Thyroid gland (tissue), 4 donors: ENCODE data around the gene RBP3. TPM values are rescaled to one million over a fixed set of nuclear protein-coding genes. Genes with fewer than 3 reads are reported as not detected.

Experiments used
- DNase-seq, 2 donors: peaks; one replicate each; pipeline ENCODE4 v3.0.0-alpha.2; 2019
- H3K27ac ChIP-seq, 3 donors: fragments of 200-600 bp; sonication (generic); 1 replicate in 2 of 3; 2 replicates in 1 of 3; pipeline ENCODE4 v1.5.1; 2016 to 2019; ENCODE audit warnings: mild to moderate bottlenecking in 1 of 3, moderate library complexity in 1 of 3
- H3K27me3 ChIP-seq: fragments of 200-600 bp; sonication (generic); one replicate; pipeline ENCODE4 v1.5.1; 2019
- H3K36me3 ChIP-seq, 2 donors: fragments of 200-600 bp; sonication (generic); one replicate each; pipeline ENCODE4 v1.5.1; 2016 to 2019
- H3K4me1 ChIP-seq, 2 donors: fragments of 200-600 bp; sonication (generic); one replicate each; pipeline ENCODE4 v1.5.1; 2017 to 2019
- H3K4me3 ChIP-seq, 3 donors: fragments of 200-600 bp; sonication (generic); replicated peaks in 1 of 3; 1 replicate in 2 of 3; 2 replicates in 1 of 3; pipeline ENCODE4 v1.5.1; 2016; ENCODE audit warnings: mild to moderate bottlenecking in 1 of 3
- H3K9me3 ChIP-seq: fragments of 200-600 bp; sonication (generic); one replicate; pipeline ENCODE4 v1.5.1; 2017
- POLR2A ChIP-seq, 2 donors: fragments of 450-650 bp; IDR thresholded peaks; one replicate each; pipeline ENCODE4 v1.6.1; 2017; ENCODE audit warnings: antibody characterized with exemption in 2 of 2, mild to moderate bottlenecking in 2 of 2, moderate library complexity in 1 of 2
- WGBS, 2 donors: methylation state at CpG; one replicate each; pipeline ENCODE4 v1.1.5; 2017; 5-methylcytosine and 5-hydroxymethylcytosine counted together
- intact Hi-C: fragments of 100-400 bp; cut with DNase I; formaldehyde crosslinking; loops from one replicate; pipeline ENCODE4 v1.15.1; 2023
- total RNA-seq, 4 donors: library from RNA; depleted of rRNA; stranded (reverse); fragments of >200 nt; gene quantifications; one replicate each; pipeline ENCODE4 v1.2.3, GENCODE V29; 2016
- TF ChIP-seq, protein P1 (sequence below), 6 experiments: fragments of 200-600 bp in 3 of 6; fragments of 450-650 bp in 3 of 6; sonication (generic) in 3 of 6; IDR thresholded peaks; one replicate each; pipeline ENCODE4 v1.5.1; 2016 to 2019; ENCODE audit warnings: antibody characterized with exemption in 6 of 6, mild to moderate bottlenecking in 2 of 6, inconsistent platforms in 1 of 6, moderate library complexity in 1 of 6

Gene RBP3
- total RNA-seq, 4 donors from 2014 or later, result not detected

DNA sequence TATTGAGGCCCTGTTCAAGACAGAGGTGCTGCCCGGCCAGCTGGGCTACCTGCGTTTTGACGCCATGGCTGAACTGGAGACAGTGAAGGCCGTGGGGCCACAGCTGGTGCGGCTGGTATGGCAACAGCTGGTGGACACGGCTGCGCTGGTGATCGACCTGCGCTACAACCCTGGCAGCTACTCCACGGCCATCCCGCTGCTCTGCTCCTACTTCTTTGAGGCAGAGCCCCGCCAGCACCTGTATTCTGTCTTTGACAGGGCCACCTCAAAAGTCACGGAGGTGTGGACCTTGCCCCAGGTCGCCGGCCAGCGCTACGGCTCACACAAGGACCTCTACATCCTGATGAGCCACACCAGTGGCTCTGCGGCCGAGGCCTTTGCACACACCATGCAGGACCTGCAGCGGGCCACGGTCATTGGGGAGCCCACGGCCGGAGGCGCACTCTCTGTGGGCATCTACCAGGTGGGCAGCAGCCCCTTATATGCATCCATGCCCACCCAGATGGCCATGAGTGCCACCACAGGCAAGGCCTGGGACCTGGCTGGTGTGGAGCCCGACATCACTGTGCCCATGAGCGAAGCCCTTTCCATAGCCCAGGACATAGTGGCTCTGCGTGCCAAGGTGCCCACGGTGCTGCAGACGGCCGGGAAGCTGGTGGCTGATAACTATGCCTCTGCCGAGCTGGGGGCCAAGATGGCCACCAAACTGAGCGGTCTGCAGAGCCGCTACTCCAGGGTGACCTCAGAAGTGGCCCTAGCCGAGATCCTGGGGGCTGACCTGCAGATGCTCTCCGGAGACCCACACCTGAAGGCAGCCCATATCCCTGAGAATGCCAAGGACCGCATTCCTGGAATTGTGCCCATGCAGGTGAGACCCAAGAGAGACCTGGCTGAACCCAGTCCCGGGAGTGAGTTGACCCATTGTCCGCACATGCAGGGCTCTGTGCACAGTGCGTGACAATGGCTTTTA lies 2.8 kb downstream of the RBP3 start:
- 89 to 93% methylated on average over 10 to 32 of the region's 39 CpGs for WGBS, 2 donors
- Histone ChIP-seq H3K36me3 (no peaks in the 10 kb centered on the region), H3K27ac (no peak overlapping the region), H3K4me3 (no peak overlapping the region), H3K4me1 (no peaks in the 10 kb centered on the region), H3K9me3 (no peaks in the 10 kb centered on the region), H3K27me3 (no peaks in the 10 kb centered on the region)
- TF ChIP-seq POLR2A (IDR thresholded peaks at IDR 0.05), result no peak
- intact Hi-C loops, result no loop called here
- no peak for DNase-seq

DNA sequence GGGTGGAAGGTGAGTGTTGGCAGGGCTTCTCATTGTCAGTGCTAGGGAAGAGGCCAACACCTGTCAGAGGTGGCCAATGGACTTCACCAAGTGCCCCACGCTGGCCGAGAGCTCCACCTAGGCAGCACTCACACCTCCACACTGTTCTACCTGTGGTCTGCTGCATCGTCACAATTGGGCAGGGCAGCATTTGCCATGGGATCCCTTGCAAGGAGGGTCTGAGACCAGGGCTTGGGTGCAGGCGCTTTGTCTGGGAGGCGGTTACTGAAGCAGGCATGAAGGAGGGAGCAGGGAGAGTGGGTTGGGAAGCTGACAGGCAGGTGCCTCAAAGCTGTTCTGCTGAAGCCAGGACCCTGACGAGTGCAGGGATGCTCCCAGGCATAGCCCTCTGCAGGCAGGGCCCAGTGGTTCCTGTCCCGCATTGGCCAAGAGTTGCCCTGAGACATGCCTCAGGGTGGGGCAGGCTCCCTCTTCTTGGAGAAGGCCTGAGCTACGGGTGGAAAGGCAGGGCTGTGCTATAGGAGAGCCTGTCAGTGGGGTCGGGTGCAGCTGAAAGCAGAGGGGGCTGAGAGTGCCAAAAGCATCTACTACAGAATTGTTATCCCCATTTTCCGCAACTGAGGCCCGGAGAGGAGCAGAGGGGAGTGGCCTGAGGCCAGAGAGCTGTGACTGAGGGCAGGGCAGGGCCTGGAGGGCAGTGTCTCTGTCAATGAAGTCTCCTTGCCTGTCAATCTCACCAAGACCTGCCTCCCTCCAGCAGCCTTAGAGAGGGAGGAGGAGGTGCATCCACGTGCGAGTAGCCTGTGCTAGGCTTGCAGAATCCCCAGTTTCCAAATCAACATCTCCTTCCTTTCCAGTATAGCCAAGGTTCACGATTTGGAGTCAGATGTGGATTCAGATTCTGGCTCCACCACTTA lies 4.0 kb downstream of the RBP3 start:
- intact Hi-C loops, result no loop called here
- 79 to 82% methylated on average over 11 of the region's 14 CpGs for WGBS, 2 donors
- H3K27me3 ChIP-seq, result no peaks in the 10 kb centered on the region
- no peaks in the 10 kb centered on the region for H3K36me3 ChIP-seq
- TF ChIP-seq, protein P1, sequence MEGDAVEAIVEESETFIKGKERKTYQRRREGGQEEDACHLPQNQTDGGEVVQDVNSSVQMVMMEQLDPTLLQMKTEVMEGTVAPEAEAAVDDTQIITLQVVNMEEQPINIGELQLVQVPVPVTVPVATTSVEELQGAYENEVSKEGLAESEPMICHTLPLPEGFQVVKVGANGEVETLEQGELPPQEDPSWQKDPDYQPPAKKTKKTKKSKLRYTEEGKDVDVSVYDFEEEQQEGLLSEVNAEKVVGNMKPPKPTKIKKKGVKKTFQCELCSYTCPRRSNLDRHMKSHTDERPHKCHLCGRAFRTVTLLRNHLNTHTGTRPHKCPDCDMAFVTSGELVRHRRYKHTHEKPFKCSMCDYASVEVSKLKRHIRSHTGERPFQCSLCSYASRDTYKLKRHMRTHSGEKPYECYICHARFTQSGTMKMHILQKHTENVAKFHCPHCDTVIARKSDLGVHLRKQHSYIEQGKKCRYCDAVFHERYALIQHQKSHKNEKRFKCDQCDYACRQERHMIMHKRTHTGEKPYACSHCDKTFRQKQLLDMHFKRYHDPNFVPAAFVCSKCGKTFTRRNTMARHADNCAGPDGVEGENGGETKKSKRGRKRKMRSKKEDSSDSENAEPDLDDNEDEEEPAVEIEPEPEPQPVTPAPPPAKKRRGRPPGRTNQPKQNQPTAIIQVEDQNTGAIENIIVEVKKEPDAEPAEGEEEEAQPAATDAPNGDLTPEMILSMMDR (IDR thresholded peaks at IDR 0.05), result no peak
- TF ChIP-seq POLR2A (IDR thresholded peaks at IDR 0.05), result no peak
- no peak overlapping the region for H3K4me3 ChIP-seq
- no peak for DNase-seq
- H3K9me3 ChIP-seq, result no peaks in the 10 kb centered on the region
- no peaks in the 10 kb centered on the region for H3K4me1 ChIP-seq
- H3K27ac ChIP-seq, result no peak overlapping the region

DNA sequence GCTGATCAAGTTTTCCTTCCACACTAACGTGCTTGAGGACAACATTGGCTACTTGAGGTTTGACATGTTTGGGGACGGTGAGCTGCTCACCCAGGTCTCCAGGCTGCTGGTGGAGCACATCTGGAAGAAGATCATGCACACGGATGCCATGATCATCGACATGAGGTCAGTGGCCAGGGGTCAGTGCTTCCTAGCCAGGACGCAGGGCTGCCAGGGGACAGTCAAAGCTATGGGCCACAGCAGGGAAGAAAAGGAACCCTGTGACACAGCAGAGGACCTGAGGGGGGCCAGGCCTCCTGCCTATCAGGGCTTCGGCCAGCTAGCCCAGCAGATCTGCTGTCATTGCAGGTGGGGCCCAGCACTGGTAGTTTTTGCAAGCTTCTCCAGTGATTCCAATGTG lies 5.2 kb downstream of the RBP3 start:
- no peaks in the 10 kb centered on the region for H3K9me3 ChIP-seq
- DNase-seq, result no peak
- no peak overlapping the region for H3K4me3 ChIP-seq
- no peaks in the 10 kb centered on the region for H3K4me1 ChIP-seq
- intact Hi-C loops, result no loop called here
- H3K27me3 ChIP-seq, result no peaks in the 10 kb centered on the region
- no peaks in the 10 kb centered on the region for H3K36me3 ChIP-seq
- TF ChIP-seq, protein P1 (IDR thresholded peaks at IDR 0.05), result no peak
- TF ChIP-seq POLR2A (IDR thresholded peaks at IDR 0.05), result no peak
- 90 to 100% methylated on average over 5 to 6 of the region's 6 CpGs for WGBS, 2 donors
- no peak overlapping the region for H3K27ac ChIP-seq

DNA sequence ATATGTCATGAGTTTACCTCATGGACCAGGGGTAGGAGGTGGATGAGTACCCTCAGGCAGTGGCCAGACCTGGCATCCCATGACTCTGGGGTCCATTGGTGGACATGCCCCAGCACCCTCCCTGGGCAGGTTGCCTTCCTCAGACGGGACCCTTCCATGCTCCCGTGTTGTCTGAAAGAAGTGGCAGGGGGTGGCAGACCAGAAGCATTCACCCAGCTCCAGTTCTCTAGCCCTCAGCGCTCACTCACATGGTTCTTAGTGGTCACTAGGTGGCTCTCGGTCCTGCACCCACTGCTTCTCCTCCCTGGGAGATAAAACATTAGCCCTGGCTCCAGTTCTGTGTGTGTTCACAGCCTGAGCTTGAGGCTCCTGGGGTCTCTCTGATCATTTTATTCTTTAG lies 6.0 kb downstream of the RBP3 start:
- no peak overlapping the region for H3K4me3 ChIP-seq
- no peak overlapping the region for H3K27ac ChIP-seq
- no peaks in the 10 kb centered on the region for H3K27me3 ChIP-seq
- no peak for DNase-seq
- no peaks in the 10 kb centered on the region for H3K36me3 ChIP-seq
- WGBS, 2 donors, result 54 to 78% methylated on average over 4 of the region's 4 CpGs
- intact Hi-C loops, result no loop called here
- no peaks in the 10 kb centered on the region for H3K4me1 ChIP-seq
- TF ChIP-seq POLR2A (IDR thresholded peaks at IDR 0.05), result no peak
- TF ChIP-seq, protein P1 (IDR thresholded peaks at IDR 0.05), result no peak
- no peaks in the 10 kb centered on the region for H3K9me3 ChIP-seq

DNA sequence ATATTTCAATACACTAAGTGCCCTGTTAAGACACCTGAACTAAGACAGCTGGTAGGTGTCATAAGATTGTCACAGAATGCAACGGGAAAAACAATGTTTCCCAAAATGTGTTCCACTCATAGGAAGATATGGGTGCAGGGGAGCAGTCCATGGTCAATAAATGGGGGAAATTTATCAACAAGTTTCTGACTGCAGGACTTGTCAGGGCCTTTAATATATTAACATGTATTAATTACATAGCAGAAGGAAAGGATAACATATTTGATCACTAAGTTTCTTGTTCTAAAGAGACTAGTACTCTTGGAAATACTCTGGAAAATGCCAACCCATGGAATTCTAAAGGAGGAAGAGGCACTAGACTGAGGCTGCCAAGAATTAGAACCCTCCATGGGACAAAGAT lies 6.7 kb downstream of the RBP3 start:
- Histone ChIP-seq H3K27ac (no peak overlapping the region), H3K4me3 (no peak overlapping the region), H3K4me1 (no peaks in the 10 kb centered on the region), H3K9me3 (no peaks in the 10 kb centered on the region), H3K27me3 (no peaks in the 10 kb centered on the region), H3K36me3 (no peaks in the 10 kb centered on the region)
- no peak for DNase-seq
- TF ChIP-seq, protein P1 (IDR thresholded peaks at IDR 0.05), result no peak
- no peak for TF ChIP-seq POLR2A (IDR thresholded peaks at IDR 0.05)
- 89 to 93% methylated on average over 1 of the region's 1 CpG for WGBS, 2 donors
- intact Hi-C loops, result no loop called here
